HG02973 (cell line): ENCODE results near the gene KIAA2012.

Experiments used
- ATAC-seq: cut with Tn5 transposase; IDR thresholded peaks from one replicate; pipeline ENCODE4 v1.9.1; 2021; ENCODE audit warnings: moderate library complexity; ENCODE audit not compliant: unreplicated experiment

The KIAA2012 gene

DNA sequence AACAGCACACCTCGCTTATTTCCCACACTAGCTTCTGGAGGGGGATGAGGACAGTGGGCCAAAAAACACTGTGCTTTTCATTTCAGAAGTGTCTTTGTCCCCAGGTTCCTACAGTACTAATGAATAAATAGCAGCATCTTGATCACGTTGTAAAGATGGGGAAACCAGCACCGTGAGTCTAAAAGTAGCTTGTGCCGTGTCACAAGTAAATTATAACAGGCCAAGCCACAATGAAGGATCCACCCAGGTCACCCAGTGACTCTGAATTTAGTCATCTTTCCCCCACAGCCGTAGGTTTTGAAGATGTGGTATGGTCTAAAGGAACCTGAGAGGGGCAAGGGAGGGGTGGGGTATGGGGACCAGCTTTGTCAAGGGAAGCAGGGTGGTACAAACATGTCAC lies 30.6 kb upstream of the KIAA2012 start:
- no peak for ATAC-seq

GRCh38 chr2:202043475-202043874 lies 29.6 kb upstream of the KIAA2012 start:
- ATAC-seq, result no peak

DNA sequence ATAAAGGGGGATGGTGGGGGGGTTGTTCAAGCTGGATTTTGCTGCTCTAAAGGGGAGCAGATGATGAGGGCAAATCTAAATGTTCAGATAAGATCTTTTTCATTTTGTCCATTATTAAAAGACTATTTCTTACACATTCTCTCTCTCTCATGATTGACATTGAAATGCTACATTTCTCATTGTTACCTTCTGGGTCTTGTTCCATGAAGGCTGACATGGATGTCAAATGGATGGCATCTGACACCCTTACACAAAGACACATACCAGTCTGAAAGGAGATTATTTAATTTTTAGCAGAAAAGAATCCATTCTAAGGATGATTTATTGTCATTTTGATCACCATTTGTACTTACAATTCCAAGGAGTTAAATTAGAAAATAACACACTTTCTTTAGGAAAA lies 28.3 kb upstream of the KIAA2012 start:
- ATAC-seq, result no peak

- ATAC-seq, result no peak
Measured at GRCh38 chr2:202046572-202046971, 26.5 kb upstream of the KIAA2012 start.

GRCh38 chr2:202049092-202049728 lies 23.8 kb upstream of the KIAA2012 start:
- ATAC-seq, result no peak

DNA sequence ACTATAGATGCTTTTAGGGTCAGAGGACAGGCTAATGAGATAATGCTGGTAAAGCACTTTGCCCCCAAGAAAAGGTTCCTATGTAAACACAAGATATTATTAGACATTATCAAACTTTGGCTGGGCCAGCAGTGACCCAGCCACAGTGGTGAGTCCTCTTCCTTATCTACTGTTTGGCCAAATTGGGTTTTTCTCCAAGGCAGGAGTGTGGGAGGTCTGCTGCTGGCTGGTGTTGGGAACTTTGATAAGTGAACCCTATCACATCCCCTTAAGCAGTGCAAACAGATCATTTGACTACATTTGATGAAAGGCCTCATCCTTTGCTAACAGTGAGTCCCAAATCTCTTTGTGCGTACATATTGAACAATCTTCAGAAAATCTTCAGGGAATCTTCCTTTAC lies 23.2 kb upstream of the KIAA2012 start:
- ATAC-seq, result no peak

- ATAC-seq, result no peak
Measured at GRCh38 chr2:202050652-202051051, 22.4 kb upstream of the KIAA2012 start.

GRCh38 chr2:202051499-202052161 lies 21.4 kb upstream of the KIAA2012 start:
- no peak for ATAC-seq

GRCh38 chr2:202052235-202052634 lies 20.8 kb upstream of the KIAA2012 start:
- ATAC-seq, result no peak

- no peak for ATAC-seq
Measured at GRCh38 chr2:202054679-202055078, 18.4 kb upstream of the KIAA2012 start.

- no peak for ATAC-seq
Measured at GRCh38 chr2:202056611-202057010, 16.4 kb upstream of the KIAA2012 start.

- ATAC-seq, result no peak
Measured at GRCh38 chr2:202060218-202060617, 12.8 kb upstream of the KIAA2012 start.

DNA sequence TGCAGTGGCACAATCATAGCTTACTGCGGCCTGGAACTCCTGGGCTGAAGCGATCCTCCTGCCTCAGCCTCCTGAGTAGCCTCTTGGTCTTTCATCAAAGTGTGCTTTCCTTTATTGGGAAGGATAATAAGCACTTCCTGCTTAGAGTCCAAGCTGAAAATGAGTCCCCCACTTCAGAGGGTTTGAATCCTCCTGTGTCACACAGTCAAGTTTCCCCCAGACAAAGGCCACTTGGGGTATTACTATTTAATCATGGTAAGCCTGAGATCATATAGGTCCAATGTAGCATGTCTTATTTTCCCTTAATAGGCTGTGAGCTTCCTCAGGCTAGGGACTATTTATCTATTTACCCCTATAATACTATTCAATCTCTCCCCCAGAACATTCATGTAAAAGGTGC lies 11.4 kb upstream of the KIAA2012 start:
- no peak for ATAC-seq

DNA sequence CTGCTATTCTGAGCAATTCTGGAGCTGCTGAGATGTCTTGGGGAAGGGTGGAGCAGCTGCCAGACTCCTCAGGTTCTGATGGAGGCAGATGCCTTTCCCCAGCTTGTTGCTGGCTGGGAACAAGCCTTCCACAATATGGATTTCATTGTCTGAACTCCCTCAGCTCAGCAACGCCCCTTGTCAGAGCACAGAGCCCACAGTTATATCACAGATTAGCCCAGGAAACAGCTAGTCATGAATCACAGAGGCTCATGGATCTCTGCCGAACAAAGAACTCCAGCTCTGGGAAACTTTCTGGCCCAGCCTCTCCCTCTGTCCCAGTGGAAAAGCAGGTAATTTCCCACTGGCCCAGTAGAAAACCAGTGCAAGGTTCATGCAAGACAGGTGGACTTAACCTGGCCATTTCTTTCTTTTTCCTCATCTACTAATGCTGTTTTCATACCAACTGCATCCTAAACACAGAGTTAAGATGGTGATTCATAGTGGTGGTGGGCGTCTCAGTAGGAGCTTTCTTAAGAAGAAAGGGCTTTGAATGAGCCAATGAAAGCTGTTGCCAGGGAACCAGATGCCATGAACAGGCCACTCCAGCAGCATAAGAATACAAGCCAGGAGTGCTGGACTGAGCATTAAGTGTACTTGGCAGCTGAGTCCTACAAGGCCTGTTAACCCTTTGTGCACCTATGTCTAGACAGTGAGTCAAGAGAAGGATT lies 8.7 kb upstream of the KIAA2012 start:
- ATAC-seq, result no peak

DNA sequence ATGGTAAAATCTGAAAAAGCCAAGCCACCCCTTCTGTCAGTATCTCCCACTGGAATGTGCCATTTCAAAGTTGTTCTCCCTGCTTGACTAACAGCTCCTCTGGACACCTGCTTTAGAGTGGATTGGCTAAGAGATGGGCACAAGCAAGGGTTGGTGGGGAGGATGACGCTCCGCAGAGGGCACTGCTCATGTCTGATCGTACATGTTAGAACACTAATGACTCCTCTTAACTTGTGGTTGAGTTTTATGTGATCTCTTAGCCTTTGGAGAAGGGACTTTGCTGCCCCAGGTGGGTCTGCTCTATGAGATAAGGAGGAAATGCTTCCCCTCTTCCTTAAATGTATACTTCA lies 8.2 kb upstream of the KIAA2012 start:
- ATAC-seq, result no peak

GRCh38 chr2:202065876-202066275 lies 7.2 kb upstream of the KIAA2012 start:
- ATAC-seq, result no peak

DNA sequence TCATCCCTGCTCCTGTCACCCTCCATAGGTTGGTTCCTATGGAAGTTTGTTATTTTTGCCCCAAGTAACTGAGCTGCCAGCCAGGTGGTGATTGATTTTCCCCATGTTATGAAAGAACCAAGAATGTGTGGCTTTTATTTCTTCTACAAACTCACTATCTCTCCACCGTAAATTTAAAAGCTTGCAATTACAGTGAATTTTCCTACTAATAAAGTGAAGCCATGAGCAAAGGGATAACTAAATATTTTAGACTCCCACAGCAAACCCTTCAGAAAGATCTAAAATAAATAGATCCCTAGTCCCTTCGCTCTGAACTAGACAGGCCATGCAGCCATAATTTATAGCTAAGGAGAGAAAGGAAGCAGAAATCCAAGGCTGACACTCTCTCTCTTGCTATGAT lies 6.2 kb upstream of the KIAA2012 start:
- ATAC-seq, result no peak

GRCh38 chr2:202067589-202067988 lies 5.5 kb upstream of the KIAA2012 start:
- no peak for ATAC-seq

- ATAC-seq, result no peak
Measured at GRCh38 chr2:202069170-202070067, 3.6 kb upstream of the KIAA2012 start.

- no peak for ATAC-seq
Measured at GRCh38 chr2:202071107-202071506, 1.9 kb upstream of the KIAA2012 start.

GRCh38 chr2:202072226-202072625 lies 829 bp upstream of the KIAA2012 start:
- ATAC-seq, result no peak
